ENCODE measurements around the gene SETD1B.
"Not testable (repeated sequence)": the region's sequence is repeated elsewhere in the genome, so short reads cannot be mapped to it uniquely, and the experiment has no call there.

Gene SETD1B

DNA sequence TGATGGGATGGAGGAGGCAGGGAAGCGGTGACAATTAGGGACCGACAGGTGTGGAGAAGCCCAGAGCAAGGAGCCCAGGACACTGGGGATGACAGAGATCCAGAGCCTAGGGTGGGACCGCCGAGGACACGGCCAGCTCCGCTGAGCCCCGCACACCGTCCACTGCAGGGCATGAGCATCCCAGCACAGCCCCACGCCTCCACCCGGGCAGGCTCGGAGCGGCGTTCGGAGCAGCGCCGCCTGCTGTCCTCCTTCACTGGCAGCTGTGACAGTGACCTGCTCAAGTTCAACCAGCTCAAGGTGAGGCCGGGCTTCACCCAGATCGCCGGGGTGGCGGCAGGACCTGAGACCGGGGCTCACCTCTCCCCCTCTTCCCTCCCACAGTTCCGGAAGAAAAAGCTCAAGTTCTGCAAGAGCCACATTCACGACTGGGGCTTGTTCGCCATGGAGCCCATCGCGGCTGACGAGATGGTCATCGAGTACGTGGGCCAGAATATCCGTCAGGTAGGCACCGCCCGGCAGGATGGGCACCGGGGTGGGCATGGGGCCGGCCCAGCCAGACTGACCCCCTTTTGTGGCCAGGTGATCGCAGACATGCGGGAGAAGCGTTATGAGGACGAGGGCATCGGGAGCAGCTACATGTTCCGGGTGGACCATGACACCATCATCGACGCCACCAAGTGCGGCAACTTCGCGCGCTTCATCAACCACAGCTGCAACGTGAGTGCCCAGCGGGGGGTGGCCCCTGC lies 23.7 kb downstream of the SETD1B start:
- no peak for DNase-seq

DNA sequence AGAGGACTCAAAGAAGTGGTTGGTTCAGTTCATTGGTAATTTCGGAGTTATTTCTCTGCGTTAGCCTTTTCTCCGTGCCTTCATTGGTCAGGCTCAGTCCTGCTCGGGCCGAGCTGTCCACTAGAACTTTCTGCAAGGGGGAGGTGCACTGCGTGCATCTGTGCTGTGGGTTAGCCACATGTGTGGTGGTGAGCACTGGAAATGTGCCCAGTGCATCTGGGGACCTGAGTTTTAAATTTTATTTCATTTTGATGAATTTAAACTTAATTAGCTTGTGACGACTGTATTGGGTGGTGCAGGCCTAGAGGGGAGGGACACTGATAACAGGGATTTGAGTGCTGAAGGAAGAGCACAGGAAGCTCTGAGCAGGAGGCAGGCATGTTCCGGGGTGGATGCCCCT lies 24.5 kb downstream of the SETD1B start:
- no peak for DNase-seq

DNA sequence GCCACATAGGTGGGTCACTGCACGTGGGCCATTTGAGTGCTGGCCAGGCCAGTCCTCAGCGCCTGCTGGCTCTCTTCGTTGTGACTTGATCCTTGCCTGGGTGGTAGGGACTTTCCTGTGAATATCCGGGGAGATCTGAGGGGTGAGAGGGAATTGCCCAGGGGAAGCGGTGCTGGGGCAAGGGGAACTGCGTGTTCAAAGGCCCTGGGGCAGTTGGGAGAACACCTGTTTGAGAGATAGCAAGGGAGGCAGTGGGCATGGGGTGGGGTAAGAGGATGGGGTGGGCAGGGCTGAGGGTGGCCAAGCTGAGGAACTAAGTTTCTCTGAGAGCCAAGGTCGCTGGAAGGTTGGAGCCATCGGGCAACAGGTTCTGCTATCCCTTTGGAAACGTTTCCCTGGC lies 25.0 kb downstream of the SETD1B start:
- DNase-seq: no peak

DNA sequence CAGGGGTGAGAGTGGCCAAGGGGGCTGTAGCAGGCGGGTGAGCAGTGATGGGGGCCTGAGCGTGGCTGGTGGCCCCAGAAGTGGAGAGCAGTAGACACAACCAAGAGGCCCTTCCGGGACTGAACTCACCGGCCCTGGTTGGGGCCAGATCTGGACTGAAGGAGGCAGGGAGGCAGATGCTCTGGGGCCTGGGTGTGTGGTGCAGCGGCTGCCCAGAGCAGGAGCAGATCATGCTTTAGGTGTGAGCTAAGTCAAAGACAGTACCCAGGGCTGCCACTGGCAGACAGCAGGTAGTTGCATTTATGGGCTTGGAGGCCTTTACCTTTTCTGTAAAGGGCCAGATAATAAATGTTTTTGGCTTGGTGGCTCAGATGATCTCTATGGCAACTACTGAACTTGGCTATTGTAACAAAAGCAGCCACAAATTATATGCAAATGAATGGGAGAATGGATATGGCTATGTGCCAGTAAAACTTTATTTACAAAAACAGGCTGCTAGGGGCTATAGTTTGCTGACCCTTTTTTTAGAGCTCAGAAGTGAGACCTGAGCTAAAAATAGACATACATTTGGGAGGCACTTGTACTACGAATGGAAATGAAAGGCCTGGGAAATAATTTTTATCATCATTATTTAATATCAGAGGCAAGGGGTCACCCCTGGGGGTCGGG lies 25.6 kb downstream of the SETD1B start:
- DNase-seq: no peak

DNA sequence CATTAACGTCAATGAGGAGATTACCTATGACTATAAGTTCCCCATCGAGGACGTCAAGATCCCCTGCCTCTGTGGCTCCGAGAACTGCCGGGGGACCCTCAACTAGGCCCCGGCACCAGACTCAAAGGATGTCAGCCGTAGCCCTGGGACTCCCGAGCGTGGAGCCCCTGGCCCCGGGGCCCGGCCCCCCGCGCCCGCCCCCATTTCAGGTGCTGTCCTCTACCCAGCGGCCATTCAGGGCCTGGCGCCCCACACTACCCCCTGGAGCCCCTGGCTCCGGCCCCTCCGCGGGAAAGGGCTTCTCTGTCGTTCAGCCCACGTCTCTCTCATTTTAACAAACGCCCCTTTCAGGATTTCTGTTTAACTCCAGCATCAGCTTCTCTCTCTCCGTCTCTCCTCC lies 26.3 kb downstream of the SETD1B start:
- DNase-seq: no peak

DNA sequence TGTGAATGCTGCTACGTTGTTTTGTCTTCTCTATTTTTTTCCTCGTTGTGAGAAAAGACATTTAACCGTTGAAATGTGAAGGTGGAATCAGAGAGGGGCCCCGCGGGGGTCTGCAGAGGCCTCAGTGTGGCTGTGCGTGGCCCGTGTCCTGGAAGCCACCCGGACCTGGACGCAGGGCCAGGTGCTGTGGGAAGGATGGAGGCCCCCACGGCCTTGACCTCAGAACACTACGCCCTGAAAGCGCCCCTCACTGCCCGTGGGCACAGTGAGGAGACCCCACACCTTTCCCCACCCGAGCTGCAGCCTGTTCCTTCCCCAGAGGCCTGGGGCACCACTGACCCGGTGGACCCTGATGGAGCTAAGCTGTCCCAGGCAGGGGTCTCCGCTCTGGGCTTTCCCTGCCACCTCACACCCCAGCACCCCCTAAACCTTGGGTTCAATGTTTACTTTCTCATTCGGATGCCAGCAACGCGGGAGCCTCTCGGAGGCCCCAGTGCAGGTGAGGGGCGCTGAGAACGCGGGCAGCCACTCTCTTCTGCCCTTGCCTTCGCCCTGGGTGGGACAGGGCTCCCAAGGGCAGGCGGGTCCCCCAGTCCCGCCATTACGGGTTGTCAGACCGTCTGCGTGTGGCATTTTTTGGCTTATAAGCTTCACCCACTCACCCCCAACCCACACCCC lies 26.9 kb downstream of the SETD1B start:
- no peak for DNase-seq

DNA sequence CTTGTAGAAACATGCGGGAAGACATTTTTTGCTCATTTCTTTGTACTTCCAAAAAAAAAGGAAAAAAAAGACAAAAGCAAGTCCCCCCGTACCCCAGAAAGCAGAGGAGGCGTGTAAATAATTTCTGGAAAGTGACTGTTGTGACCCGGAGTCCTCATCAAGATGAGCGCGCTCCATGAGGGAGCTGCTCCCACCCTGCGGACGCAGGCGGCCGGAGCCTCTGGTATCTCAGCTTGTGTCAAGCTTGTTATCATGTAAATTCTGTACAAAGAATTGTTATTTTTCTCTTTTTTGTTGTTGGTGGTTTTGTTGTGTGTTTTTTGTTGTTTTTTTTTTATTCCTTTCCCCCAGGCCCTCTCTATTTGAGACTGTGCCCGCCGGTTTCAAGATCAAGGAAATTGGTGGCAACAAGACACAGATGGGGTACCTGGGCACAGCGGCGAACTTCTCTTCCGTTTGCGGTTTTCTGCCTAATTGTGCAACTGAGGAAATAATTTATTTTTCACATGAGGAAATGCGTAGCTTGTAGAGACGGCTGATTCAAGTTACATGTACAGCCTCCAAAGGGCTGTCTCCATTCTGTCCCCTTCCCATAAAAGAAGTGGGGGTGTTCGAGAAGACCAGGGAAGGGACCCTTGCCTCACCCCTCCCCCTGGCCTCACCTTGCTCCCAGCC lies 27.9 kb downstream of the SETD1B start:
- DNase-seq: no peak

DNA sequence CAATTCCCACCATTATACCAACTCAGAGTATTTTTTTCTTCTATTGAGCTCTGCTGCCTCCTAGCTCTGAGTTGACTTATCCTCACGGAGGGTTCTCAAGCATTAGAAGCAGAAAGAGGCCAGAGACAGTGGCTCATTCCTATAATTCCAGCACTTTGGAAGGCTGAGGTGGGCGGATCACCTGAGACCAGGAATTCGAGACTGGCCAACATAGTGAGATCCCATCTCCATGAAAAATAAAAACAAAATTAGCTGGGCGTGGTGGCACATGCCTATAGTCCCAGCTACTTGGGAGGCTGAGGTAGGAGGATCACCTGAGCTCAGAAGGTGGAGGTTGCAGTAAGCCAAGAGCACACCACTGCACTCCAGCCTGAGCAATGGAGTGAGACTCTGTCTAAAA lies 33.9 kb downstream of the SETD1B start:
- no peak for DNase-seq

DNA sequence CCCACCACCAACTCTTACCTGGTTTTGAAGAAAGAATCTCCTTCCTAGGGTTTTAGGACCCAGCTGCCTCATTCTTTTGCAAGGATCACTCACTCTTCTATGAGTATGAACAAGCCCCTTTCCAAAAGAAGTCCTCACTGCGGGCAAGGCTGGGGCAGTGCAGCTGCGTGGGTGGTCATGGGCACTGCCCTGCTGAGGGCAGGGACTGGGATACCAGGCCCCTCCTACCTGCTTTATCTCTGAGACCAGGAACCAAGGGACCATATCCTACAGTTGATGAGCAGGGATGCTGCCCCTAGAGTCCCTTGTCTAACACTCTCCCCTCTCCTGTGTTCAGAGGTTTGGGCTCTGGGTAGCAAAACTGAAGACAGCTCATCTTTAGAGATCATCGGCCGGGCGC lies 34.3 kb downstream of the SETD1B start:
- DNase-seq: no peak

DNA sequence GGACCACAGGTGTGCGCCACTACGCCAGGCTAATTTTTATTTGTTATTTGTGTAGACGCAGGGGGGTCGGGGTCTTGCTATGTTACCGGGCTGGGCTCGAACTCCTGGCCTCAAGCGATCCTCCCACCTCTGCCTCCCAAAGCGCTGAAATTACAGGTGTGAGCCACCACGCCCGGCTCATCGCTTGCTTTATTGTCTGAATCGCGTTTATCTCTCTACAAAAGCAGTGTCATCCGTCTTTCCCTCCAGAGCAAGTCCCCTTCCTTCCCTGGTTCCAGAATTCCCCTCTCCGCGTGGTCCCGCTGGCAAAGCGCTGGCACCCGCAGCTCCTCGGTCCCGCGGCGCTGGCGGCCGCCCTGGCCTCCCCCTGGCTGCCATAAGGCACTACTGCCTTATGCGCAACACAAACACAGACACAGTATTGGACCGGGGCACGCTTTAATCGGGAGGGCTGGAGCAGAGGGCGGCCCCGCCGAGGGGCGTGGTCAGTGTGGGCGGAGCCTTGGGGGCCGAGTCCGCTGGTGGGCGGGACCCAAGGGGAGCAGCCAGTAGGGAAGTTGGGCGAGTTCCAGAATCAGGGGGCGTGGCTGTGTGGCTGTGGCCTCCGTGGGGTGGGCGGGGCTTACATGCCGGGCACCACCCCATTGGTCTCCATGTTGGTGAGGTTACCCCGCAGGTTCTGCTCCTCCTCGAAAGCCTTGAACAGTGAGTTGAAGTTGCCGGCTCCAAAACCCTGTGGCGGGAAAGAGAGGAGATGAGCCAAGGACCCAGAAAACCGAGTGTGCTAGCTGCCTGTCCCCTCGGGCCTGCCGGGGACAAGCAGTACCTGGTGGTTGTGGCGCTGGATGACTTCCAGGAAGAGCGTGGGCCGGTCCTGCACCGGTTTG lies 35.5 kb downstream of the SETD1B start:
- peak; percentile 81 for DNase-seq

DNA sequence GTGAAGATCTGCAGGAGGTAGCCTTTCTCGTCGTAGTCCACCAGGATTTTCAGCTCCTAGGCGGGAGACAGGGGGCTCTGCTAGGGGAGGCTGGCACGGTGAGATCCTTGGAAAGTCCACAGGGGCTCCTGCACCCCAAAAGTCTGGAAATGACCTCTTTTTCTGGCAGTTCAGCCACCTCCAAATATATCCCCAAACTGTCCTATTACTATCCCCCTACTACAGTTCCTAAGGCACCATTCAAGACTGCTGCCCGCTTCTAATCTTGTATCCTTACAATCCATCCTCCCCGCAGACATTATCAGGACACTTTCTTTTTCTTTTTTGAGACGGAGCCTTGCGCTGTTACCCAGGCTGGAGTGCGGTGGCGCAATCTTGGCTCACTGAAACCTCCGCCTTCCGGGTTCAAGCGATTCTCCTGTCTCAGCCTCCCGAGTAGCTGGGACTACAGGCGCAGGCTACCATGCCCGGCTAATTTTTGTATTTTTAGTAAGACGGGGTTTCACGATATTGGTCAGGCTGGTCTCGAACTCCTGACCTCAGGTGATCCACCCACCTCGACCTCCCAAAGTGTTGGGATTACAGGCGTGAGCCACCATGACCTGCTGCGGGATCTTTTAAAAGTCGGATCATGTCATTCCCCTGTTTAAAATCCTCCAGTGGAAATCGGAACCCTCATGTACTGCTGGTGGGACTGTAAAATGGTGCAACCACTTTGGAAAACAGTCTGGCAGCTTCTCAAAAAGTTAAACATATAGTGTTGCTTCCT lies 36.4 kb downstream of the SETD1B start:
- no peak for DNase-seq

DNA sequence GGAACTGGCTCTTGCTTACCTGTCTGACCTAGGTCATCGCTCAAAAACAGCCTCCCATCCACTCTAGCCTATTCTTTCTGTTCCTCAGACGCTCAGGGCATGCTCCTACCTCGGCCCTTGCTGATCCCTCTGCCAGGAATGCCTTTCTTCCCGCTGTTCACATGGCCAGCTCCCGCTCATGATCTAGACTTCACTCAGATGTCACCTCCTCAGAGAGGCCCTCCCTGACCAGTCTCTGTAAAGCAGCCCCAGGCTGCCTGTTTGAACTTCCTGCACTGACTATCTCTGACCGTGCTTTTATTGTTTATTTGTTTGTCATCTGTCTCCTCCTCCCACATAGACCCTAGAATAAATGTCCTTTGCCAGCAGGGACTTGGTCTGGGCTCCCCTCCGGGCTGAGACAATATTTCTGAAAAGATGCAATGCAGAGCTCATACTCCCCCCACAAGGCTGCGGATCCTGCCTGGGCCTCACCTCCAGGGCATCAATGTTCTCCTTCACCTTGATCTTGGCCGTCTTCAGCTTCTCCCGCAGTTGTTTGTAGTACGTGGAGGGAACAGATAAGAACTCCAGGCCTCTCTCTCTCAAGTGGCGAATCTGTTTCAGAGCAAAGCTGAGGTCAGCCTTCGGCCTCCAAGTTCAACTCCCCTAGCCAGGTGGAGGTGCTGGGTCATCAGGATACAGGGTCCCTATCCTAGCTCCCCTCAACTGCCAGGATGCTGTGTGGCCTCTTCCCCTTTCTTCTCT lies 39.6 kb downstream of the SETD1B start:
- no peak for DNase-seq

DNA sequence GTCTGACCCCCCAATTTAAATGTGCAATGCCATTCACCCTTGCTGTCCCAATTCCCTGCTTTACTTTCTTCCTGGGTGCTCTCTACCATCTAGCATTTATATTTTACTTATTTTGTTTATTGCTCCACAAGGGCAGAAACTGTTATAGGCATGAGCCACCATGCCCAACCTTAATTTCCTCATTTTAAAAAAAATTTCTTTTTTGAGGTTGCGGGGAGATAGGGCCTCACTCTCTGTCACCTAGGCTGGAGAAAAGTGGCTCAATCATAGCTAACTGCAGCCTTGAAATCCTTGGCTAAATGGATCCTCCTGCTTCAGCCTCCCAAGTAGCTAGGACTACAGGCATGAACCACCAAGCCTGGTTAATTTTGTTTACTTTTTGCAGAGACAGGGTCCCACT lies 41.9 kb downstream of the SETD1B start:
- no peak for DNase-seq

DNA sequence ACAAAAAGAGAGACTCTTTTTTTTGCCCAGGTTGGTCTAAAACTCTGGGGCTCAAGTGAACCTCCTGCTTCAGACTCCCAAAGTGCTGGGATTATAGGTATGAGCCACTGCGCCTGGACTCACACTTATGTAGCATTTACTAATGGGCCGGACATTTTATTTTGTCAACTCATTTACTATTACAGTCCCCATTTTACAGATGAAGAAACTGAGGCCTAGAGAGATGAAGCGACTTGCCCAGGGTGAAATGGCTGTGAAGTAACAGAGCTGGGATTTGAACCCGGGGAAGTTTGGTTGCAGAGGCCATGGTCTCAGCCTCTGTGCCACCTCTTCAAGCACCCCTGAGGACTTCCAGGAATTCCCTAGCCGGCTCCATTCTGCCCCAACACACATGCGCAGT lies 45.4 kb downstream of the SETD1B start:
- DNase-seq: no peak

DNA sequence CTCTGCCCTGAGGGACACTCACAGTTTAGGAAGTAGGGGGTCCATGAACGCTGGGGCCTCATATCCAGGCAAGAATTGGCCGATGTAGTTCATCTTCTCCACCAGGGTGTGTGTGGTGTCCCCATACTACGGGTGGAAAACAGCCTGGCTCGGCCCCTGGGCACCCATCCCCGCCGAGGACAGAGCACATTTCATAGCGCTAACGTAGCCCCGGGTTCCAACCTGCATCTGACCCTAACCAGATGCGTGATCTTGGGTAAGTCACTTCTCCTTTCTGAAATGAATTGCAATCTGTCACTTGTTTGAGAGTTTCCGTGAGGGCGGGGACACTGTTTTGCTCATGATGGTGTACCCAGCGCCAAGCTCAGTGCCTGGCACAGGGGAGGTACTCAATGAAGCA lies 45.9 kb downstream of the SETD1B start:
- DNase-seq: no peak

DNA sequence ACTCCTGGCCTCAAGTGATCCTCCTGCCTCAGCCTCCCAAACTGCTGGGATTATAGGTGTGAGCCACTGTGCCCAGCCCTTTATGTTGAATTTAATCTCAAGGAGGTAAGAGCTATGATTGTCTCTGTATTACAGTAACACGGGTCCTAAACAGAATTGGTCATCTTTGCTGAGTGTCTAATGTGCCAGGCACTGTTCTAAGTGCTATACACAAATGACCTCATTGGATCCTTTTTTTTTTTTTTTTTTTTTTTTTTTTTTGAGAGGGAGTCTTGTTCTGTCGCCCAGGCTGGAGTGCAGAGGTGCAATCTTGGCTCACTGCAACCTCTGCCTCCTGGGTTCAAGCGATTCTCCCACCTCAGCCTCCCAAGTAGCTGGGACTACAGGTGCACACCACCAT lies 48.6 kb downstream of the SETD1B start:
- DNase-seq: not testable (repeated sequence)

DNA sequence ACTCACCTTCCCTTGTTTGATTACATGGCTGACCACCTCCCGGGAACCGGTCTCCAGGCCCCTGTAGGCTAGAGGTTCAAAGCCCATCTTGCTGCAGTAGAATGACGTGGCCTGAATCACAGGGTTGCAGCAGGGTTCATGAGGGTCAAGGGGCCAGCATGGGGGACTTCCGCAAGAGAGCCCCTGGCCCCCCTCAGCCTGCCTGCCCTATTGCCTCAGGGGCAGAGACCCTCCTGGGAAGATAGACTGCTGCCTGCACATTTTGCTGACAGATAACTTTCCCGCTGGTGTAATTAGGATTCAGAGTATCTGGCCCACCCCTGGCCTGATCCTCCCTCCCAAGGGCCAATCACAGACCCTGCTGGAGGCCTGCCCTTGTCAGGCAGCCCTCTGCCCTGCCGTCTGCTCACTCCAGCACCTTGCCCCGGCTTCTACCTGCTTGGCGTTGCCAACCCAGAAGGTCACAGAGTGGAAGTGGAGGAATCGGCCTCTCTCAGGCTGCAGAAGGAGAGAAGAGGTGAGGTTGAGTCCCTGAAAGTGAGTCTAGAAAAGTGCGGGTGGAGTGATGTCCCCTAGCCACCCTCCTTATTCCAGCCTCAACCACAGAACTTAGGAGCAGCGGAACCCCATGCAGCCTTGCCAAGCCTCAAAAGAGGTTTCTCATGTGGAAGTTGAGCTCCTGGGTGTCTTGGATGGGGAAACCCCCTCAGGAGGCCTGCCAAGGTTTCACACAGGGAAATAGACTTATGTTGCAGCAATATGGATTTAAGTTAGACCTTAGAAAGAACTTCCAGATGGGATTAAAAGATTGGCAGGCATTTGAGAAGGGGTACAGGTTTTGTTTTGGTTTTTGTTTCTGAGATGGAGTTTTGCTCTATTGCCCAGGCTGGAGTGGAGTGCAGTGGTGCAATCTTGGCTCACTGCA lies 53.8 kb downstream of the SETD1B start:
- no peak for DNase-seq

DNA sequence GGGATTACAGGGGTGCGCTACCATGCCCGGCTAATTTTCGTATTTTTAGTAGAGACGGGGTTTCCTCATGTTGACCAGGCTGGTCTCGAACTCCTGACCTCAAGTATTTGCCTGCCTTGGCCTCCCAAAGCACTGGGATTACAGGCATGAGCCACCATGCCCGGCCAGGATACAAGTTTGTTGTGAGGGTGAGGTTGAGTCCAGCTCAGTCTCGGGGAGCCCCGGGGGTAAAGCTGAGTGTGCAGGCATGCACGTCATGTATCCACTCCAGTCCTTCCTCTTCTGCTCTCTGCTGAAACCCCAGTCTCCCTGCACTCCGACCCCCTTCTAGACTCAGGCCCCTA lies 54.5 kb downstream of the SETD1B start:
- no peak for DNase-seq

DNA sequence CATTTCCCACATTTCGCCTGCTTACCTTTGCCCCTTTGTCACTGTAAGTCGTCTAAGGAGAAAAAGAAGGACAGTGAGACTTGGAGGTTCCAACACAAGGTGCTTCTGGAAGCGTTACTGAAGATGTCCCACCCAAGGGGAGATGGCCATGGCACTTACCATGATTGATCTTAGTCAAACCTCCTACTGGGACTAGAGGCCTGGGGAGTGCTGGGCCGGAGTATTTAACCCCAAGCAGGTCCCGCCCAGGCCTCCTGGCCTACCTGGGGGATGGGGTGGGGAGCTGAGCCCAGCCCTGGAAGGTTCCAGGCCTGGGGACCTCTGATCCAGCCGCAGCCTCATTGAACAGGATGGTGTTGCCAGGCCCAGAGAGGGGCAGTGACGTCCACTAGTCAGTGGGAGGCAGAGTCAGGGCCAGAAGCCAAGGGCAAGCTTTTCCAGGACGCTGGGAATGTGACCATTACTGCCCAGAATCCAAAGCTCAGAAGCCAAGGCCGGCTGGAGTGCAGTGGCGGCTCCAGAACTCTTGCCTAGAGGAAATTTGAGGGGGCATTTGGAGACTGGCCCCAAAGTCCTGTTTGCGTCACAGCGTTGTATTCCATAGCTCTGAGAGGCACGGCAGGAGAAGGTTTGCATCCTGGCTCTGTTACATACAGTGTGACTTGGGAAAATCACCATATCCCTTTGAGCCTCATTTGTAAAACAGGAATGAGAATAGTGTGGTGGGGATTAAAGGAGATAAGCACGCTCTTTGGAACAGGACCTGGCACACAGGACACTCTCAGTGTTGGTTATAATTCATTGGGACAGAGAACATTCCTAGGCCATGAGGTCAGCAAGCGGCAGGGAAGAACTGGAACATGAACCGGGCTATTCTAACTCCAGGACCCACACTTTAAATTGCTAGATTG lies 55.1 kb downstream of the SETD1B start, which contains the start of gene HPD:
Gene HPD (minus strand): TSS at position 198 of the 911 bp plus-strand sequence. CDS start 36 bp downstream, at position 162.
- DNase-seq: no peak

Measured in DMS79 treated with DMSO at 0.1 percent for 48 hours (cell line).